Natural killer cell (primary cell): ENCODE results near the gene TDRD3. TPM values are rescaled to one million over a fixed set of nuclear protein-coding genes. Genes with fewer than 3 reads are reported as not detected.

Source experiments
- ATAC-seq, 3 donors: fragments of 150-1000 bp in 2 of 3; fragments of 200-7000 bp in 1 of 3; cut with Tn5 transposase; 1 replicate in 1 of 3; 2 replicates in 2 of 3; pipeline ENCODE4 v1.10.0; 2021; ENCODE audit warnings: mild to moderate bottlenecking in 2 of 3, moderate library complexity in 2 of 3
- DNase-seq, 2 donors: peaks; one replicate each; pipeline versions ENCODE4 v3.0.0 to v3.0.0-alpha.2; 2013 to 2021; ENCODE audit warnings: mixed read lengths in 1 of 2
- H3K27ac ChIP-seq: one replicate; pipeline ENCODE4 v1.5.1; 2013; ENCODE audit warnings: mild to moderate bottlenecking, low read length
- H3K27me3 ChIP-seq: one replicate; pipeline ENCODE4 v1.6.1; 2013; ENCODE audit warnings: low read length; ENCODE audit not compliant: control insufficient read depth, insufficient read depth
- H3K36me3 ChIP-seq: one replicate; pipeline ENCODE4 v1.6.1; 2013; ENCODE audit warnings: low read length; ENCODE audit not compliant: control insufficient read depth, insufficient read depth
- H3K4me1 ChIP-seq: one replicate; pipeline ENCODE4 v1.6.1; 2013; ENCODE audit warnings: low read length; ENCODE audit not compliant: control insufficient read depth, insufficient read depth
- H3K4me3 ChIP-seq: one replicate; pipeline ENCODE4 v1.5.1; 2013; ENCODE audit warnings: low read length
- H3K9me3 ChIP-seq: one replicate; pipeline ENCODE4 v1.6.1; 2013; ENCODE audit warnings: low read length; ENCODE audit not compliant: control insufficient read depth, insufficient read depth
- H3K27ac Mint-ChIP-seq, 2 donors: one replicate each; pipeline ENCODE4 v1.8.0; 2022; ENCODE audit warnings: mild to moderate bottlenecking in 2 of 2, mixed read lengths in 2 of 2, moderate library complexity in 1 of 2
- H3K27me3 Mint-ChIP-seq, 2 donors: one replicate each; pipeline ENCODE4 v1.8.0; 2022; ENCODE audit warnings: low read depth in 2 of 2, mixed read lengths in 2 of 2
- H3K36me3 Mint-ChIP-seq: one replicate; pipeline ENCODE4 v1.8.0; 2022; ENCODE audit warnings: mixed read lengths
- H3K4me1 Mint-ChIP-seq, 2 donors: one replicate each; pipeline ENCODE4 v1.8.0; 2022; ENCODE audit warnings: mixed read lengths in 2 of 2
- H3K4me3 Mint-ChIP-seq: one replicate; pipeline ENCODE4 v1.8.0; 2022; ENCODE audit warnings: mild to moderate bottlenecking, moderate library complexity, mixed read lengths
- H3K9me3 Mint-ChIP-seq, 2 donors: one replicate each; pipeline ENCODE4 v1.8.0; 2022; ENCODE audit warnings: mixed read lengths in 2 of 2
- CTCF ChIP-seq: fragments of 200-600 bp; IDR thresholded peaks from one replicate; pipeline ENCODE4 v1.8.0; 2022; ENCODE audit warnings: antibody characterized with exemption
- WGBS: methylation state at CpG from one replicate; pipeline ENCODE4 v1.1.7; 2013; ENCODE audit warnings: missing lambda C conversion rate; ENCODE audit not compliant: insufficient coverage; 5-methylcytosine and 5-hydroxymethylcytosine counted together
- intact Hi-C: fragments of 100-400 bp; cut with micrococcal nuclease; formaldehyde crosslinking; loops from one replicate; pipeline ENCODE4 v1.14.2; 2022
- total RNA-seq, 4 donors: library from RNA; stranded (reverse); fragments of 120-200 nt in 1 of 4; gene quantifications; one replicate each; pipeline versions ENCODE4 v1.2.3 to v1.2.4, GENCODE V29; 2013 to 2022

The TDRD3 gene
- total RNA-seq, 3 donors from 2014 or later (not counting 1 experiment from before 2014, with no cell fraction given) = 30.6 to 33.4 (median 32.1) TPM

GRCh38 chr13:60520902-60521569, 124.0 kb downstream of the TDRD3 start:
- TF ChIP-seq CTCF = no peak
- no peaks in the 10 kb centered on the region for H3K4me1 ChIP-seq
- H3K4me1 Mint-ChIP-seq = no peaks in the 10 kb centered on the region
- no peak overlapping the region for H3K4me3 Mint-ChIP-seq
- no peak for ATAC-seq
- H3K9me3 Mint-ChIP-seq = no peaks in the 10 kb centered on the region
- no peaks in the 10 kb centered on the region for H3K27me3 ChIP-seq
- no peak overlapping the region for H3K27ac Mint-ChIP-seq
- no peaks in the 10 kb centered on the region for H3K27me3 Mint-ChIP-seq
- no peaks in the 10 kb centered on the region for H3K36me3 Mint-ChIP-seq
- 94% methylated on average over 3 of the region's 4 CpGs for whole genome bisulfite sequencing
- no peak overlapping the region for H3K27ac ChIP-seq
- no peaks in the 10 kb centered on the region for H3K9me3 ChIP-seq
- peaks cover 3% of the 10 kb centered on the region for H3K36me3 ChIP-seq
- no peak overlapping the region for H3K4me3 ChIP-seq
- intact Hi-C loops = no loop called here
- no peak for DNase-seq

GRCh38 chr13:60538566-60538965, 141.5 kb downstream of the TDRD3 start:
- Histone ChIP-seq H3K36me3 (peaks cover 7% of the 10 kb centered on the region), H3K27ac (no peak overlapping the region), H3K27me3 (no peaks in the 10 kb centered on the region), H3K9me3 (no peaks in the 10 kb centered on the region), H3K4me1 (no peaks in the 10 kb centered on the region), H3K4me3 (no peak overlapping the region)
- DNase-seq = no peak
- TF ChIP-seq CTCF = no peak
- no peak for ATAC-seq
- Mint-ChIP-seq H3K27me3 (no peaks in the 10 kb centered on the region), H3K9me3 (no peaks in the 10 kb centered on the region), H3K27ac (no peak overlapping the region), H3K36me3 (peaks cover 6% of the 10 kb centered on the region), H3K4me1 (no peaks in the 10 kb centered on the region), H3K4me3 (no peak overlapping the region)
- 71% methylated on average over 1 of the region's 1 CpG for WGBS
- intact Hi-C loops = no loop called here

- H3K36me3 ChIP-seq = peaks cover 3% of the 10 kb centered on the region
- H3K27ac ChIP-seq = no peak overlapping the region
- 100% methylated on average over 1 of the region's 4 CpGs for WGBS
- DNase-seq (no peak), ATAC-seq (no peak)
- no peak overlapping the region for H3K27ac Mint-ChIP-seq
- H3K27me3 ChIP-seq = no peaks in the 10 kb centered on the region
- peaks cover 6% of the 10 kb centered on the region for H3K36me3 Mint-ChIP-seq
- no peaks in the 10 kb centered on the region for H3K4me1 ChIP-seq
- intact Hi-C loops = no loop called here
- no peaks in the 10 kb centered on the region for H3K4me1 Mint-ChIP-seq
- no peak overlapping the region for H3K4me3 ChIP-seq
- H3K9me3 ChIP-seq = no peaks in the 10 kb centered on the region
- H3K4me3 Mint-ChIP-seq = no peak overlapping the region
- no peaks in the 10 kb centered on the region for H3K27me3 Mint-ChIP-seq
- no peaks in the 10 kb centered on the region for H3K9me3 Mint-ChIP-seq
- TF ChIP-seq CTCF = no peak
Measured at GRCh38 chr13:60540276-60540675, 143.3 kb downstream of the TDRD3 start.
